SH-SY5Y (cell line): ENCODE results near the gene VIPR2.

ENCODE experiments used
- GATA2 ChIP-seq: IDR thresholded peaks from 2 replicates; pipeline ENCODE4 v1.6.1; 2011; ENCODE audit warnings: mild to moderate bottlenecking, low read depth, low read length
- GATA3 ChIP-seq: IDR thresholded peaks from 2 replicates; pipeline ENCODE4 v1.6.1; 2011; ENCODE audit warnings: low read depth, mild to moderate bottlenecking, low read length, moderate library complexity

- TF ChIP-seq GATA3 (no peak), GATA2 (no peak)
Measured at GRCh38 chr7:159061209-159061608, 83.5 kb downstream of the VIPR2 start.
